ENCODE data around the gene KCNH6.
A peak's percentile ranks its signal among the peaks of the same experiment; 100 is the strongest.

Gene KCNH6

GRCh38 chr17:63514477-63514876 is 8.7 kb upstream of the KCNH6 start:
- DNase-seq = no peak

- DNase-seq = no peak
Observed at GRCh38 chr17:63514974-63515373, 8.2 kb upstream of the KCNH6 start.

- no peak for DNase-seq
Observed at GRCh38 chr17:63515426-63515825, 7.7 kb upstream of the KCNH6 start.

GRCh38 chr17:63516910-63517824 is 6.0 kb upstream of the KCNH6 start:
- peak; percentile 63 for DNase-seq

- no peak for DNase-seq
Observed at GRCh38 chr17:63517825-63518534, 5.2 kb upstream of the KCNH6 start.

GRCh38 chr17:63519116-63519881 is 3.9 kb upstream of the KCNH6 start:
- no peak for DNase-seq

GRCh38 chr17:63519972-63520882 is 2.9 kb upstream of the KCNH6 start:
- DNase-seq = no peak

- DNase-seq = no peak
Observed at GRCh38 chr17:63524051-63524450, 893 bp downstream of the KCNH6 start.

- no peak for DNase-seq
Observed at GRCh38 chr17:63525190-63525946, 2.2 kb downstream of the KCNH6 start.

- DNase-seq = no peak
Observed at GRCh38 chr17:63526861-63527260, 3.7 kb downstream of the KCNH6 start.

- no peak for DNase-seq
Observed at GRCh38 chr17:63528183-63528582, 5.0 kb downstream of the KCNH6 start.

- no peak for DNase-seq
Observed at GRCh38 chr17:63529711-63530556, 6.8 kb downstream of the KCNH6 start.

GRCh38 chr17:63530557-63531021 is 7.4 kb downstream of the KCNH6 start:
- DNase-seq = no peak

- DNase-seq = no peak
Observed at GRCh38 chr17:63531022-63531965, 8.1 kb downstream of the KCNH6 start.

GRCh38 chr17:63533433-63534077 is 10.4 kb downstream of the KCNH6 start:
- no peak for DNase-seq

GRCh38 chr17:63534078-63534570 is 11.0 kb downstream of the KCNH6 start:
- no peak for DNase-seq

- DNase-seq = no peak
Observed at GRCh38 chr17:63534816-63535455, 11.8 kb downstream of the KCNH6 start.

GRCh38 chr17:63535640-63536039 is 12.5 kb downstream of the KCNH6 start:
- no peak for DNase-seq
